Measurements from ENCODE around the gene SH3RF3.

GRCh38 chr2:109207176-109207575 is 78.2 kb downstream of the SH3RF3 start:
- TF ChIP-seq CTCF (IDR thresholded peaks at IDR 0.05) (no peak), POLR2AphosphoS5 (IDR thresholded peaks at IDR 0.05) (no peak)
